ENCODE results near the gene FAM114A1.

The FAM114A1 gene

GRCh38 chr4:38930707-38931106, 63.1 kb downstream of the FAM114A1 start:
- Histone ChIP-seq H3K36me3 (ENCODE audit: insufficient read depth, low read length) (no peaks in the 10 kb centered on the region), H2AFZ (ENCODE audit: low read length) (no peak overlapping the region; the same call in 1 of the 2 replicates), H3K4me1 (ENCODE audit: insufficient read depth, low read length, poor library complexity, severe bottlenecking) (no peaks in the 10 kb centered on the region), H3K27me3 (ENCODE audit: insufficient read depth, low read length, poor library complexity, severe bottlenecking) (no peaks in the 10 kb centered on the region), H3K9ac (ENCODE audit: low read depth, low read length, poor library complexity, severe bottlenecking) (no peak overlapping the region), H3K4me3 (ENCODE audit: low read length, poor library complexity, severe bottlenecking) (no peak overlapping the region), H3K79me2 (ENCODE audit: insufficient read depth, low read length) (no peaks in the 10 kb centered on the region), H3K4me2 (ENCODE audit: low read depth, low read length, poor library complexity, severe bottlenecking) (no peak overlapping the region), H3F3A (ENCODE audit: low read depth) (no peaks in the 10 kb centered on the region), H4K20me1 (ENCODE audit: insufficient read depth, low read length, poor library complexity, severe bottlenecking) (no peaks in the 10 kb centered on the region), H3K9me2 (replicated peaks; ENCODE audit: low read depth, low read length) (no peaks in the 10 kb centered on the region), H3K9me3 (ENCODE audit: insufficient read depth, low read depth, low read length) (no peaks in the 10 kb centered on the region)
- TF ChIP-seq CTCF (conservative IDR thresholded peaks at IDR 0.05; ENCODE audit: low read length) (no peak), EZH2phosphoT487 (IDR thresholded peaks at IDR 0.05; ENCODE audit: borderline replicate concordance) (no peak)

GRCh38 chr4:38931125-38931524, 63.5 kb downstream of the FAM114A1 start:
- no peaks in the 10 kb centered on the region for H3F3A ChIP-seq (ENCODE audit: low read depth)
- no peaks in the 10 kb centered on the region for H3K9me3 ChIP-seq (ENCODE audit: insufficient read depth, low read depth, low read length)
- H3K27me3 ChIP-seq (ENCODE audit: insufficient read depth, low read length, poor library complexity, severe bottlenecking) = no peaks in the 10 kb centered on the region
- H3K4me1 ChIP-seq (ENCODE audit: insufficient read depth, low read length, poor library complexity, severe bottlenecking) = no peaks in the 10 kb centered on the region
- H3K36me3 ChIP-seq (ENCODE audit: insufficient read depth, low read length) = no peaks in the 10 kb centered on the region
- H3K4me2 ChIP-seq (ENCODE audit: low read depth, low read length, poor library complexity, severe bottlenecking) = no peak overlapping the region
- H3K9me2 ChIP-seq (replicated peaks; ENCODE audit: low read depth, low read length) = no peaks in the 10 kb centered on the region
- no peak overlapping the region for H2AFZ ChIP-seq (ENCODE audit: low read length)
- no peak overlapping the region for H3K9ac ChIP-seq (ENCODE audit: low read depth, low read length, poor library complexity, severe bottlenecking)
- no peaks in the 10 kb centered on the region for H4K20me1 ChIP-seq (ENCODE audit: insufficient read depth, low read length, poor library complexity, severe bottlenecking)
- H3K4me3 ChIP-seq (ENCODE audit: low read length, poor library complexity, severe bottlenecking) = no peak overlapping the region
- no peaks in the 10 kb centered on the region for H3K79me2 ChIP-seq (ENCODE audit: insufficient read depth, low read length)
- TF ChIP-seq EZH2phosphoT487 (IDR thresholded peaks at IDR 0.05; ENCODE audit: borderline replicate concordance) = no peak
- TF ChIP-seq CTCF (conservative IDR thresholded peaks at IDR 0.05; ENCODE audit: low read length) = no peak

- Histone ChIP-seq H3K27me3 (ENCODE audit: insufficient read depth, low read length, poor library complexity, severe bottlenecking) (no peaks in the 10 kb centered on the region), H3K4me2 (ENCODE audit: low read depth, low read length, poor library complexity, severe bottlenecking) (no peak overlapping the region), H3F3A (ENCODE audit: low read depth) (no peaks in the 10 kb centered on the region), H3K4me3 (ENCODE audit: low read length, poor library complexity, severe bottlenecking) (no peak overlapping the region), H3K9me2 (replicated peaks; ENCODE audit: low read depth, low read length) (no peaks in the 10 kb centered on the region), H3K9me3 (ENCODE audit: insufficient read depth, low read depth, low read length) (no peaks in the 10 kb centered on the region), H3K9ac (ENCODE audit: low read depth, low read length, poor library complexity, severe bottlenecking) (no peak overlapping the region), H3K4me1 (ENCODE audit: insufficient read depth, low read length, poor library complexity, severe bottlenecking) (no peaks in the 10 kb centered on the region), H2AFZ (ENCODE audit: low read length) (no peak overlapping the region), H3K36me3 (ENCODE audit: insufficient read depth, low read length) (no peaks in the 10 kb centered on the region), H3K79me2 (ENCODE audit: insufficient read depth, low read length) (no peaks in the 10 kb centered on the region), H4K20me1 (ENCODE audit: insufficient read depth, low read length, poor library complexity, severe bottlenecking) (no peaks in the 10 kb centered on the region)
- TF ChIP-seq CTCF (conservative IDR thresholded peaks at IDR 0.05; ENCODE audit: low read length) = no peak
- TF ChIP-seq EZH2phosphoT487 (IDR thresholded peaks at IDR 0.05; ENCODE audit: borderline replicate concordance) = no peak
Observed at GRCh38 chr4:38935391-38936073, 67.9 kb downstream of the FAM114A1 start.
